CD4-positive, alpha-beta T cell treated with Interleukin-2 at 100 ng/mL for 4 hours (primary cell): ENCODE data around the gene PCBP4.
"Not testable (repeated sequence)": the region's sequence is repeated elsewhere in the genome, so short reads cannot be mapped to it uniquely, and the experiment has no call there.

ENCODE experiments used
- DNase-seq: peaks from one replicate; pipeline ENCODE4 v3.0.0-alpha.2; 2020; ENCODE audit warnings: low spot score

Gene PCBP4

GRCh38 chr3:51994530-51994929, 27.3 kb upstream of the PCBP4 start:
- no peak for DNase-seq

DNA sequence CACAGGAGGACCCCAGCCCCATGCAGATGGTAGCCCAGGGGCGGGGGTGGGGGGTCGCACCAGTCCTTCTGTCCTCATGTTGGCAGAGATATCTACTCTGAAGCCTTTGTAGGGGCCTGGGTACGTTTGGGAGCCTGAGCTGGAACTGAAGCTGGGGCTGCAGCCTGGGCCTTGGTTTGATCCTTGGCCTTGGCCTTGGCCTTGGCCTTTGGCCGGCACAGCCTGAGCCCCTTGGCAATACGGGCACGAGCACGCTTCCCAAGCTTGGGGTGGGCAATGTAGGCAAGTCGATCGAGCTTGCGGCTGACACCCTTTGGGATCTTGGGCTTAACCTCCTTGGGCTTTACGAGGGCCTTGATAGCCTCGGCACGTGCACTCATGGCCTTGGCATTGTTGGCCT, 26.4 kb upstream of the PCBP4 start:
- DNase-seq: not testable (repeated sequence)

GRCh38 chr3:51992017-51992682, 24.9 kb upstream of the PCBP4 start:
- no peak for DNase-seq

DNA sequence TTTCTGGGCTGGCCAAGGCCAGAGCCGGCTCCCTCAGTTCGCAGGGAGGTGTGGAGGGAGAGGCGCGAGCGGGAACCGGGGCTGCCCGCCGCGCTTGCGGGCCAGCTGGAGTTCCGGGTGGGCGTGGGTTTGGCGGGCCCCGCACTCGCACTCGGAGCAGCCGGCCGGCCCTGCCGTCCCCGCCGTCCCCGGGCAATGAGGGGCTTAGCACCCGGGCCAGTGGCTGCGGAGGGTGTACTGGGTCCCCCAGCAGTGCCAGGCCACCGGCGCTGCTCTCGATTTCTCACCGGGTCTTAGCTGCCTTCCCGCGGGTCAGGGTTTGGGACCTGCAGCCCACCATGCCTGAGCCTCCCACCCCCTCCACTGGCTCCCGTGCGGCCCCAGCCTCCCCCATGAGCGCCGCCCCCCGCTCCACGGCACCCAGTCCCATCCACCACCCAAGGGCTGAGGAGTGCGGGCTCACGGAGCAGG, 23.3 kb upstream of the PCBP4 start:
- not testable (repeated sequence) for DNase-seq

DNA sequence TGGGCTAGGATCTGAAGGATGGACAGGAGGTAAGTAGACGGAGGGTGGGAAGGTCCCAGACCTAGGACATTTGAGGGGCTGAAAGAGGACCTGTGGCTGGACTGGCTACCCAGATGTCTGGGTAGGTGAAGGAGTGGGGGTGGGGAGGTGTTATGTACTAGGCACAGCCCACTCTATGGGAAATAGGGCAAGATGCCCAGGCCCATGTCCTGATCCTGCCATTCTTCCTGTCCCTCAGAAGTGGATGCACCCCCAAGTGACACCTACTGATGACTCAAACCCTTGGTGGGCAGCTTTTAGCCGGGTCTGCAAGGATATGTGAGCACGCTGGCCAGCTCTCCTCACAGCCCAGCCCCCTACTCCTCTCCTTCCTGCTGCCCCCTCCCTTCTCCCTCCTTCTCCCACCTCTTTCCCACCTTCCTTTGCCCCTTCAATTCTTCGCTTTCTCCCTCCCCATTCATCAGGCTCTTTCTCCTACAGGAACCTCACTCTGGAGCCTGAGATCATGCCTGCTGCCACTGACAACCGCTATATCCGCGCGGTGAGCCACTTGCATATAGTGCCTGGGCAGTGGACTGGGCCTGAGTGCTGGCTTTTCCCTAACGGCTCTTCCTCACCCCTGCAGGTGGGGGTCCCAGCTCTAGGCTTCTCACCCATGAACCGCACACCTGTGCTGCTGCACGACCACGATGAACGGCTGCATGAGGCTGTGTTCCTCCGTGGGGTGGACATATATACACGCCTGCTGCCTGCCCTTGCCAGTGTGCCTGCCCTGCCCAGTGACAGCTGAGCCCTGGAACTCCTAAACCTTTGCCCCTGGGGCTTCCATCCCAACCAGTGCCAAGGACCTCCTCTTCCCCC, 21.3 kb upstream of the PCBP4 start:
- no peak for DNase-seq

- no peak for DNase-seq
Observed at GRCh38 chr3:51987568-51987967, 20.3 kb upstream of the PCBP4 start.

DNA sequence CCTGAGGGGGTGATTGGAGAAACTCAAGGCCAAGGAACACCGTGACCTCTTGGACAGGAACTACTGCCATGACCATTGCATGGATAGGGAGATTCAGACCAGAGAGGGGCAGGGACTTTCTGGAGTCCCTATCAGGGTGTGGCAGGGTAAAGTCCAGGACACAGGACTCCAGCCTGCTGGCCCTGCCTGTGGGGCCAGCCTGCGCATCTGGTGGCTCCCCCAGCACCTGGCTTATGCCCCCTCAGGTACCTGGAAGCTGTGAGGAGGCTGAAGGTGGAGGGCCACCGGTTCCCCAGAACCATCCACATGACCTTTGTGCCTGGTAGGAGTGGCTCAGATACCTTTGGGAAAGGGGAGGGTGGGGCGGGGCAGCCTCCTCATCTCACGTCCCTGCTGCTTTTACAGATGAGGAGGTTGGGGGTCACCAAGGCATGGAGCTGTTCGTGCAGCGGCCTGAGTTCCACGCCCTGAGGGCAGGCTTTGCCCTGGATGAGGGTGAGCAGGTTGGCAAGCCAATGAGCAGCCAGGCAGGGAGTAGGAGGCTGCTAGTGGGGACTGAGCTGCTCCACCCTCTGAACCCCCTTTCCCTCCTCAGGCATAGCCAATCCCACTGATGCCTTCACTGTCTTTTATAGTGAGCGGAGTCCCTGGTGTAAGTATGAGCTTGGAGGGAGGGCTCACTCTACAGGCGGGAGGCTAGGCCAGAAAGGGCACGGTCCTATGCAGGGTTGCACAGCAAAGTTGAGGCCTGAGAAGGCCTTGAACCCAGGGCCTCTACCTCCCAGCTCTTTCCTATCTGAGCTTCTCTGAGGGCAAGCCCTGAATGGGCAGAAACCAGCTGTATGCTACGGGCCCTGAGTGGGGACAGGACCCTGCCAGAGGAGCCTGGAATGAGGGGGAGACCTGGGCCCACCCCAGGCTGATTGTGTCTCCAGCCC, 19.0 kb upstream of the PCBP4 start:
- DNase-seq: no peak

DNA sequence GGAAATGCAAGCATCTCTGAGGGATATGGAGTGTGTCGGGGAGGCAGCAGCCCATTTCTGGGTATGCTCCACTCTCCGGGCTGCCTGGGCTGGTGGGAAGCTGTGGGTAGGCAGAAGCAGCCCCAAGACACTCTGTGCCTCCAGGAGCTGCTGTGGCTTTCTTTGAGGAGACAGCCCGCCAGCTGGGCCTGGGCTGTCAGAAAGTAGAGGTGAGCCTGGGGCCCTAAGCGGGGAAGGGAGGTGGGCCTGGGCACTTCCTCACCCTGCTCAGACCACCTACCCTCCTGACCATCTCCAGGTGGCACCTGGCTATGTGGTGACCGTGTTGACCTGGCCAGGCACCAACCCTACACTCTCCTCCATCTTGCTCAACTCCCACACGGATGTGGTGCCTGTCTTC, 17.8 kb upstream of the PCBP4 start:
- DNase-seq: no peak

- DNase-seq: no peak
Observed at GRCh38 chr3:51984269-51984647, 17.0 kb upstream of the PCBP4 start.

DNA sequence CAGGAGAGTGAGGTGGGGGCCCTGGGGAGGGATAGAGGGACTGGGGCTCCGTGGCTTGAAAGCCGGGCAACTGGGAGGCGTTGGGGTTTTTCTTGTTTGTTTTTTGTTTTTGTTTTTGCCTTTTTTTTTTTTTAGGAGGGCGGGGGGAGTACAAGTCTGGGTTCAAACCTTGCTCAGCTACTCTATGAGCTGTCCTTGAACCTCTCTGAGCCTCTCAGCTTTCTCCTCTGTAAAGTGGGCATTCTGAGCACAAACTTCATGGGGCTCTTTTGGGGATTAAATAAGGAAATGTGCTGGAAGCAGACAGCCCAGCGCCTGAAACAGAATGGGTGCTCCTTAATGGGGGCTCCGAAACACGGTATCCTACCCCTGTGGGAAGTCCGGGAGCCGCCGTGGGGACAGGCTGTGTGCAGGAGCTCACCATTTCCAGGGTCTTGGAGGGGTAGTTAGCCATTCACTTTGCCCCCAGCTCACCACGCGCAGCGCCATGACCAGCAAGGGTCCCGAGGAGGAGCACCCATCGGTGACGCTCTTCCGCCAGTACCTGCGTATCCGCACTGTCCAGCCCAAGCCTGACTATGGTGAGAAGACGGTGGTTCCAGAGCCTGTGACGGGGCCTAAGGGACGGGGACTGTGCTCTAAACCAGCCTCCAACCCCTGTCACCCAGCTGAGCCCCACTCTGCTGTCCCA, 16.5 kb upstream of the PCBP4 start:
- no peak for DNase-seq

- DNase-seq: peak; percentile 56
Observed at GRCh38 chr3:51982838-51983577, 15.8 kb upstream of the PCBP4 start, which contains the start of gene ACY1. TSS of gene ACY1 (plus strand) at chr3:51983535. CDS start at chr3:51984065, 530 bp downstream.

GRCh38 chr3:51982352-51982837, 15.1 kb upstream of the PCBP4 start:
- DNase-seq: no peak

DNA sequence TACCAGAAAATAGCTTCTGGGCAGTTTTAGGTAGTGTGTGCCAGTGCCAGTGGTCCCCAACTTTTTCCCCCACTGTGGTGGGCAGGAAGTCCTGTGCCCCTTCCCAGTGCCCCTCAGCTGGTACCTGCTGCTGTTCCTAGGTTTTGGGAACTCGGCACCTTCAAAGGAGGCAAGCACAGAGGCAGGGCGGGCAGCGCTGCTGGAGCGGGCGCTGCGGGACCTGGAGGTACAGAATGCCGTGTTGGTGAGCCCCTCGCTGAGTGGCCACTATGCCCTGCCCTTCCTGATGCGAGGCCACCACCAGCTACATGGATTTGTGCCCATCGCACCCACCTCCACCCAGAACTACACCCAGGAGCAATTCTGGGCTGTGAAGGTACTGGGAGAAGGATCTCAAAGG, 13.0 kb upstream of the PCBP4 start:
- no peak for DNase-seq

GRCh38 chr3:51978143-51978502, 10.9 kb upstream of the PCBP4 start:
- no peak for DNase-seq

DNA sequence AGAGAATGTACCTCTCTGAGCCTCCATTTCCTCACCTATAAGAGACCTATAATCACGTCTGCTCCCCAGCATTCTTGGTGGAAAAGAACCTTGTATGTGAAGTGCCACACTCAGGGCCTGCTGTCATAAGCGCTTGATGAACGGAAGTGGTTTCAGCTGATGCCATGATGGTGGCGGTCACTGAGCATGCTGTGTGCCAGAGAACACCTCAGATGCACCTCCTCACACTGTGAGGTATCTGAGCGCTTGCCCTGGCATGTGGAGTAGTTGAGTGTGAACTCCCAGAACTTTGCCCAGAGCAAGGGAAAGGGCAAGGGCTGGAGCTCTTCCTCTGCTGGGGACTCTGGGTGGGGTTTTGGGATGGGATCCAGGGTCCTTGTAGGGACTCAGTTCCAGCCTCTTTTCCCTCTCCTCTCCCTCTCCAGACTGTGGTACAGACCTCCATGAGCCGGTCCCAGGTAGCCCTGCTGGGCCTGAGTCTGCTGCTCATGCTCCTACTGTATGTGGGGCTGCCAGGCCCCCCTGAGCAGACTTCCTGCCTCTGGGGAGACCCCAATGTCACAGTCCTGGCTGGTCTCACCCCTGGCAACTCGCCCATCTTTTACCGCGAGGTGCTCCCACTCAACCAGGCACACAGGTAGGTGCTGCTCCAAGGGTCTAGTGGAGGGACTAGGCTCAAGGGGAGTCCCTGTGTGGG, 10.3 kb upstream of the PCBP4 start:
- DNase-seq: peak; percentile 44

DNA sequence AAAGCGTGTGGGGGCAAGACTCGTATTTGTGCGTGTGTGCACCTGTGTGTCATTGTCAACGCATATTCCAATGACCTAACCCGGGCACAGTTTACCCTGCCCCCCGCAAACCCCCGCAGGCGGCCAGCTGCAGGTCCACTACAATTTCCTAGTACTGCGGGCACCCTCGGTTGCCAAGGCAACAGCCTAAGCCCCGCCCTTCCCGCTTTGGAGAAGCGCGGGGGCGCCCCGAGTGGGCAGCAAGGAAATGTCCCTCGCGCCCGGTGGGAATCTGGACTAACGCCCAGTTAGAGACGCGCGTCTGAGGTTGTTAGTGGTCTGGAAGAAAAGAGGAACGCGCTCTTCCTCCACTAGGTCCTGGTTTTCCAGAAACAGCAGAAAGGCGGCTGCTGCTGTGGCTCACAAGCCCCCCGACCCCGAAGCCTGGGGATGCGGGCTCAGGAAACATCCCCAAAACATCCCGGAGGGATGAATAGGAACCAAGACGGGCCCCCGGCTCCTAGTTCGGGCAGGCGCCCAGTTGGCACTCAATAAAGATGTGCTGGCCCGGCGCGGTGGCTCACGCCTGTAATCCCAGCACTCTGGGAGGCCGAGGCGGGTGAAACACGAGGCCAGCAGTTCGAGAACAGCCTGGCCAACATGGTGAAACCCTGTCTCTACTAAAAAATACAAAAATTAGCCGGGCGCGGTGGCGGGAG, 8.7 kb upstream of the PCBP4 start:
- peak; percentile 16 for DNase-seq

GRCh38 chr3:51974963-51975851, 8.0 kb upstream of the PCBP4 start, which contains the start of gene ABHD14A:
TSS of gene ABHD14A (plus strand) at chr3:51975064. CDS start at chr3:51975136, 72 bp downstream.
- DNase-seq: peak; percentile 73

GRCh38 chr3:51974277-51974962, 7.2 kb upstream of the PCBP4 start:
- DNase-seq: no peak
